GM18502 (cell line): ENCODE results near the gene SNTG2.
"Not testable (repeated sequence)": the region's sequence is repeated elsewhere in the genome, so short reads cannot be mapped to it uniquely, and the experiment has no call there.

ENCODE experiments used
- ATAC-seq: cut with Tn5 transposase; IDR thresholded peaks from one replicate; pipeline ENCODE4 v1.9.1; 2021; ENCODE audit warnings: mild to moderate bottlenecking; ENCODE audit not compliant: unreplicated experiment, poor library complexity

SNTG2 gene

GRCh38 chr2:950080-950966, at the start of gene SNTG2:
SNTG2 (plus strand) TSS chr2:950849; CDS start chr2:950997, 148 bp downstream.
- ATAC-seq = peak; percentile 49

- ATAC-seq = no peak
These were observed 48.1 kb upstream of the SNTG2 start for GRCh38 chr2:902584-902983.

- no peak for ATAC-seq
These were observed 47.3 kb upstream of the SNTG2 start for GRCh38 chr2:903223-903900.

- no peak for ATAC-seq
These were observed 46.2 kb upstream of the SNTG2 start for GRCh38 chr2:904246-905024.

- no peak for ATAC-seq
These were observed 45.4 kb upstream of the SNTG2 start for GRCh38 chr2:905091-905832.

- ATAC-seq = no peak
These were observed 44.9 kb upstream of the SNTG2 start for GRCh38 chr2:905833-906140.

GRCh38 chr2:907706-908105, 42.9 kb upstream of the SNTG2 start:
- ATAC-seq = no peak

GRCh38 chr2:908568-908967, 42.1 kb upstream of the SNTG2 start:
- no peak for ATAC-seq

- not testable (repeated sequence) for ATAC-seq
These were observed 40.8 kb upstream of the SNTG2 start for GRCh38 chr2:909764-910379.

GRCh38 chr2:910698-911097, 40.0 kb upstream of the SNTG2 start:
- no peak for ATAC-seq

GRCh38 chr2:915979-916378, 34.7 kb upstream of the SNTG2 start:
- no peak for ATAC-seq

GRCh38 chr2:916935-917334, 33.7 kb upstream of the SNTG2 start:
- no peak for ATAC-seq

- no peak for ATAC-seq
These were observed 31.0 kb upstream of the SNTG2 start for GRCh38 chr2:919672-920071.

- no peak for ATAC-seq
These were observed 30.1 kb upstream of the SNTG2 start for GRCh38 chr2:920573-920972.

GRCh38 chr2:920999-921398, 29.6 kb upstream of the SNTG2 start:
- ATAC-seq = no peak

- no peak for ATAC-seq
These were observed 28.5 kb upstream of the SNTG2 start for GRCh38 chr2:922185-922584.

- ATAC-seq = no peak
These were observed 26.6 kb upstream of the SNTG2 start for GRCh38 chr2:923832-924601.

- no peak for ATAC-seq
These were observed 25.9 kb upstream of the SNTG2 start for GRCh38 chr2:924701-925100.

- no peak for ATAC-seq
These were observed 25.3 kb upstream of the SNTG2 start for GRCh38 chr2:925309-925708.
